Measurements from ENCODE around the gene ITGA11.

DNA sequence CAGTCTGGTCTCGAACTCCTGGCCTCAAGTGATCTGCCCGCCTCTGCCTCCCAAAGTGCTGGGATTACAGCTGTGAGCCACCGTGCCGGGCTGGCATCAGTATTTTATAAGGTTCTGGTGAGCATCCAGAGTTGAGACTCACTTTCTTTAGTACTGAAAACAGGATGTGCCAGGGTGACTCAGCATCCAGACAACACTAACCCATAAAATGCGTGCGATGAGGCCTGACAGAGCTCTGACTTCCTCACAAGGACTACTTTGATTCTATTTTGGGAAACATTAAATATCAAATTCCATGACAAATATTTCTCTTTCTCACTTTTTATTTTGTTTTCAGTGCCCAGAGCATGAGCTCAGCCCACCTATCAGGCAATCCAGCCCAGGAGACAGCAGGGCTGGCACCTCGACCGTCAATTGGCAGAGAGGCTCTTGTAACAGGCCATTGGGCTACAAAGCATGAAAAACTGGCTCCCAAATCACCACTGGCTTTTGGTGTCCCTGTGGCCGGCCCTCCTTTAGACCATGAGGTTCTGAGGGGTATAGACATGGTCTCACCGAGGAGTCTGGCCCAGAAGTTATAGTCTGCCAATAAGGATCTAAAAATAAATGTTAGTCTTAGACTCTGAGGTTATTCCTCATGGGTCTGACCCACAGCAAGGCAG lies 79.4 kb downstream of the ITGA11 start:
- TF ChIP-seq CTCF (conservative IDR thresholded peaks at IDR 0.05; ENCODE audit: low read length) (no peak), EZH2phosphoT487 (IDR thresholded peaks at IDR 0.05; ENCODE audit: borderline replicate concordance, low read depth, low read length) (no peak)
